ENCODE data around the gene SUSD3. TPM values are rescaled to one million over a fixed set of nuclear protein-coding genes. Genes with fewer than 3 reads are reported as not detected.
A peak's percentile ranks its signal among the peaks of the same experiment; 100 is the strongest.

SUSD3 gene
- total RNA-seq, 2 donors from 2014 or later = 1.6 to 2.4 TPM

- intact Hi-C loops (cut with DNase I) = no loop called here
- DNase-seq = peak; percentile 35
- peak; percentile 1 to 10 for ATAC-seq
Measured at GRCh38 chr9:93127395-93127911, 69.0 kb downstream of the SUSD3 start.

DNA sequence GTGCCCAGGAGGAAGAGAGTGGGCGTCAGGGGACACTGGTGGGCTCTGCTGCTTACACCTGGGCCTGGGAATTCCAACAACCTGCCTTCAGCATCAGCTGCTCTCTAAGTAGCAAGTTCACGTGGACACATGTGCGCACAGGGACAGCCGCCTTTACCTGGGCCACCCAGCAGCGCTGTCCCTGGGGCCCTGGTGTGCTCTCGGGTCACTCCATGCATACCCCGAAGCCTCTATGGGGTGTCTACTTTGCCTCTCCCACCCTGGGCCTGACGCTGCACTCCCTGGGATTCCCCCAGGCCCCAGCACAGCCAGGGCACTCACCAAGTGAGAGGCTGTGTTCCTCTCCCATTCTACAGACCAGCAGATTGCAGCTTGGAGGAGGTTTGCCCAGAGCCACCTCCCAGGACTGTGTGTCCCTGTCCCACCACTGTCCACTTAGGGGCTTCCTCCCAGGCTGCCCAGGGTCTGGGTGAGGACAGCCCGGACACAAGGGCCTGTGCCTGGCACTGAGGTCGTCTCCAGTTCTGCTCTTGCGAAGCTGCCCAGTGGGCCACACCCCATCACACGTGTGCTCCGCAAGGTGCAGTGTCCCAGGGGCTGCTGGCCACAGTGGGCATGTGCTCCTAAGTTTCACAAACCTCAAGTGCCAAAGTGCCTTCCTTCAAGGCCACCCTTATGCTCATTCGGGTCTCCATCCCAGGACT, 69.7 kb downstream of the SUSD3 start:
- ATAC-seq (no peak), DNase-seq (no peak)
- intact Hi-C loops (cut with DNase I) = no loop called here

- DNase-seq (no peak), ATAC-seq (no peak)
- intact Hi-C loops (cut with DNase I) = no loop called here
Measured at GRCh38 chr9:93128715-93129224, 70.3 kb downstream of the SUSD3 start.

- intact Hi-C loops (cut with DNase I) = no loop called here
- DNase-seq = no peak
- ATAC-seq = no peak
Measured at GRCh38 chr9:93129286-93129685, 70.8 kb downstream of the SUSD3 start.

DNA sequence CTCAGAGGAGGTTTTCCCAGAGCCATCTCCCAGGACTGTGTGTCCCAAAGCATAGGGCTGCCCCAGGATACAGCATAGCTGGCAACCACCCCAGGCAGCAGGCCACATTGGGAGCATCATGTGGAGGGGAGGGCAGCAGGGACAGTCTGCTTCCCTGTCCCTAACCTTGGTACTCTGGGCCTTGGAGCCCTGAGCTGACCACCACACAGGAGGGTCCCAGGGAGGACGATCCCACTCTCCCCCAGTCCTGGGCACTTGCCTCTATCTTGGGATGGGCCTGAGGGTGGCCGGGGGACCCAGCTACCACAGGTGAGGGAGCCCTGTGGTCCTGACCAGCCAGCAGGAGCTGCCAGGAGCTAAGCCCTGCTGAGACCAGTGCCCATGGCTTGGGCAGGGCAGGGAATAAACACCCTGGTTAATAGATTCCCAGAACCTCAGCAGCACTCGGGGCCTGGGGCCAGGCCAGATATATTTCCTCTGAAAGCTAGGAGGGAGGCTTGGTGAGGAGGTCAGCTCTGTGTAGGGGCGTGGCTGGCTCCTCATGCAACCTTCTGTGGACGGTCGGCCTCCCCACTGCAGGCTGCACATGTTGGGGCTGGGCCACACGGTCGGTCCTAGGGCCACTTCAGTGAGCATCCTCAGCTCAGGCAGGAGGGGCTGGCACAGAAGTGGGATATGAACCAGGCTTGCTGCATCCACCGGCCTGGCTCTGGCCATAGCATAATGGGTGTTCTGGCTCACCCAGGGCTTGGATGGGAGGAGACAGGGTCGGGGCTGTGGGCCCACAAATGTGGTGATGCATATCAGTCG, 71.4 kb downstream of the SUSD3 start:
- ATAC-seq = no peak

DNA sequence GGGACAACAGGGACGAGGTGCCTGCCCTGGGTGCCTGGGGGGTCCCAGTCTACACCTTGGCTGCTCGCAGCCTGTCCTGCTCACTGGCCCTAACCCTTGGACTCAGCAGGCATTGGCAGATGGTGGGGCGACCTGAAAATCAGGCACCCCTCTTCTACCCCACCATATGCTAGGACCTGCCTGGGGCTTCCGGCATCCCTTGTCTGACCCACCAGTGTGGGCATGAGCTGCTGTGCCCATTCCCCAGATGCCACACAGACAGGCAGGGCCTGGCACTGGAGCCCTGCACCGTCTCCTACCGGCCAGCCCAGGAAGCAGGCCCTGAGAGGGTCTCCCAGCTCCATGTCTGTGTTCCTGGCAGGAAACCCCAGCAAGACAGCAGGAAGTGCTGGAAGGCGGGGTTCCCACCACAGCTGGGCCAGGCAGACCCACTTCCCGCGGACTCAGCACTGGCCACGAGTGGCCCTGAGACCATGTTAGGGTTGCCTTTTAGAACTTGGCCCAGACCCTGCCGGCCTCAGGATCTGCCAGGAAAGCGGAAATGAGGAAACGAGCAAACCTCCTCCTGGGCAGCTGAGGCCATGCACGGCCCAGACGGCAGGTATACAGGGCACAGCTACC, 72.5 kb downstream of the SUSD3 start:
- DNase-seq = peak; percentile 69
- no peak for ATAC-seq
- intact Hi-C loops (cut with DNase I) = no loop called here

More for the DNA sequence above, 71.4 kb downstream of the SUSD3 start:
- intact Hi-C loops (cut with DNase I) = no loop called here
- no peak for DNase-seq

DNA sequence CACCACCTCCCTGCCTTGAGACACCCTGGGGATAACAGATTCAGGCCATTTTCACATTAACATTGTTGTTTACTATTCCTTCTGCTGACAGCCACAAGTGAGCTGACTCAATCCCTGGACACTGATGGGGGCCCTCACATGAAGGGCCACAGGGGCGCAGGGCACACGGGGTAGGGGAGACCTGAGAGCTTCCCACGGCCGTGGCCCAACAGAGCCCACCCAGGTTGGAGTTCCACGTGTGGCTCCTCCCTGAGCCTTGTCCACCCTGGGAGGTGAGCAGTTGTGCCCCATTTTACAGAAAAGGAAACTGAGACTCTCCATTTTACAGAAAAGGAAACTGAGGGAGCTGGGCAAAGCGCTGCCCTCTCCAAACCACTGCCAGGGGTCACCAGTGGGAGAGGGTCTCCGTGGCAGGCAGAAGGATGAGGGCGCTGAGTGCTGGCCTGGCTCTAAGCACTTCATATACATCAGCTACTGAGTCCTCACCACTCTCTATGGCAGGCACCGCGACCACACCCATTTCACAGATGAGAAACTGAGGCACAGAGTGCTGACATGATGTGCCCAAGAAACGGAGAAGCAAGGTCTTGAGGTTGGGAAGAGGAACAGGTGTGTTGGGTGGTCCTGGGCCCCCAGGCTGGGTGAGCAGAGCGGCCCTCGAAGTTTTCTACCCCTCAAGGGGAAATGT, 73.2 kb downstream of the SUSD3 start:
- no peak for ATAC-seq
- DNase-seq = no peak
- intact Hi-C loops (cut with DNase I) = no loop called here

GRCh38 chr9:93132287-93132927, 73.9 kb downstream of the SUSD3 start:
- intact Hi-C loops (cut with DNase I) = no loop called here
- ATAC-seq = peak; percentile 36 to 51
- no peak for DNase-seq

DNA sequence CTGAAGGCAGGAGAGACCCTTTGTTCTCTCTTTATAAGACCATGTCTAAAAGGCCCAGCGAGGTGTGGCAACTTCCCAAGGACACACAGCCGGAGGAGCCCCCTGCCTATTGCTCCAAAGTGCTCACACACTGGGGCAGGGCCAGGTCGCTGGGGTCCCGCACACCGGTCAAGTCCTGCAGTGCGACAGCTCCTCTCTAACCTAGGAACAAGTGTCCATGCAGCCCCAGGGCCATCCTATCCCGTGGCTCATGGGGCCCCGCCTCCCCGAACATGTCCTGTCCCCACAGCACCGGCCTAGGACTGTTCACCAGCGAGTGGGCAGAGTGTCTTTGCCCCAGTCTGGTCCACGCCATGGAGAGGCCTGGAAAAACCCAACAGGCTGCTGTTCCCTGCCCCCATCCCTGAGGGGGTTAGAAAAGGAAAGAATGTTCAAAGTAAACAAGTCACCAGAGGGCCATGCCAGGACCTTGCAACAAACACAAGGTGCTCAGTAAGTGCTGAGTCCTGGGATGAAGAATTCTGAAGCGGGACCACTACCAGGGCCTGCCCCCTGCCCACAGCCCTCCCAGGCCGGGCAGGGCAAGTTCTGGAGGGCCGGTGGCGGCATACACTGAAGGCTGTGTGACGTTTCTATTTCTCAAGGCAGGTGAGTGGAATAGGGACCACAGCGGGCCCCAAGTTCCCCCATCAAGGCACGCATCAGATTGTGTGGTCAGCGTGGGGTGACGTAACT, 74.6 kb downstream of the SUSD3 start:
- DNase-seq (no peak), ATAC-seq (peak; percentile 1 to 12)
- intact Hi-C loops (cut with DNase I) = no loop called here

GRCh38 chr9:93133681-93134014, 75.1 kb downstream of the SUSD3 start:
- intact Hi-C loops (cut with DNase I) = no loop called here
- peak; percentile 69 to 81 for ATAC-seq
- peak; percentile 86 for DNase-seq

GRCh38 chr9:93134015-93134739, 75.7 kb downstream of the SUSD3 start, which contains the start of gene NINJ1:
TSS of gene NINJ1 (minus strand) at chr9:93134251. CDS start at chr9:93134217, 34 bp downstream.
- DNase-seq = peak; percentile 79
- intact Hi-C loops (cut with DNase I) = no loop called here
- ATAC-seq = peak; percentile 87 to 90

Other genes with a start within 250 kb of the SUSD3 start
- gene ZNF484, start 180.7 kb upstream of the SUSD3 start, total RNA-seq = 1 to 10 TPM; 5.7 to 7.5 TPM
- gene FGD3, start 111.2 kb upstream of the SUSD3 start, total RNA-seq = 1 to 10 TPM; 2.7 to 5.2 TPM
- gene CARD19, start 37.5 kb downstream of the SUSD3 start, total RNA-seq = 10 to 100 TPM; 20.2 to 26.3 TPM
- gene NINJ1, start 75.5 kb downstream of the SUSD3 start, total RNA-seq = 10 to 100 TPM; 38.4 to 45.9 TPM
- 100 to 1,000 TPM; 174 to 175 TPM for gene WNK2, start 125.4 kb downstream of the SUSD3 start, total RNA-seq